Endodermal cell (in vitro differentiated cells): ENCODE data around the gene HSF4. TPM values are rescaled to one million over a fixed set of nuclear protein-coding genes. Genes with fewer than 3 reads are reported as not detected.

Experiments used
- DNase-seq: peaks from one replicate; pipeline ENCODE4 v3.0.0-alpha.2; 2017
- H3K27ac ChIP-seq: 2 replicates; pipeline ENCODE4 v1.5.1; 2013; ENCODE audit warnings: mild to moderate bottlenecking, low read depth, low read length, moderate library complexity
- H3K27me3 ChIP-seq: 2 replicates; pipeline ENCODE4 v1.6.1; 2013; ENCODE audit warnings: mild to moderate bottlenecking, low read length, moderate library complexity; ENCODE audit not compliant: insufficient read depth, control insufficient read depth, poor library complexity, severe bottlenecking
- H3K36me3 ChIP-seq: 2 replicates; pipeline ENCODE4 v1.7.0; 2013; ENCODE audit warnings: mild to moderate bottlenecking, low read length, moderate library complexity; ENCODE audit not compliant: control insufficient read depth, insufficient read depth
- H3K4me1 ChIP-seq: one replicate; pipeline ENCODE4 v1.7.0; 2013; ENCODE audit warnings: low read length; ENCODE audit not compliant: control insufficient read depth, insufficient read depth
- H3K4me3 ChIP-seq: 2 replicates; pipeline ENCODE4 v1.5.1; 2013; ENCODE audit warnings: mild to moderate bottlenecking, low read length, moderate library complexity
- H3K9ac ChIP-seq: 2 replicates; pipeline ENCODE4 v1.6.1; 2013; ENCODE audit warnings: mild to moderate bottlenecking, low read length, moderate library complexity; ENCODE audit not compliant: poor library complexity, severe bottlenecking; ENCODE audit errors: extremely low read depth
- H3K9me3 ChIP-seq: 2 replicates; pipeline ENCODE4 v1.6.1; 2013; ENCODE audit warnings: mild to moderate bottlenecking, low read length, moderate library complexity; ENCODE audit not compliant: control insufficient read depth
- H3K27ac Mint-ChIP-seq: 2 replicates; pipeline ENCODE4 v1.8.0; 2020; ENCODE audit warnings: mixed read lengths
- H3K27me3 Mint-ChIP-seq: 2 replicates; pipeline ENCODE4 v1.8.0; 2021; ENCODE audit warnings: mild to moderate bottlenecking, mixed read lengths; ENCODE audit not compliant: insufficient read depth
- H3K36me3 Mint-ChIP-seq: 2 replicates; pipeline ENCODE4 v1.8.0; 2020; ENCODE audit warnings: low read depth, mixed read lengths
- H3K4me1 Mint-ChIP-seq: 2 replicates; pipeline ENCODE4 v1.8.0; 2020; ENCODE audit warnings: mixed read lengths
- H3K4me3 Mint-ChIP-seq: 2 replicates; pipeline ENCODE4 v1.8.0; 2020; ENCODE audit warnings: mild to moderate bottlenecking, moderate library complexity, mixed read lengths
- H3K9me3 Mint-ChIP-seq: 2 replicates; pipeline ENCODE4 v1.8.0; 2020; ENCODE audit warnings: mild to moderate bottlenecking, mixed read lengths
- CTCF ChIP-seq: fragments of 200-600 bp; sonication (generic); conservative IDR thresholded peaks from 2 replicates; pipeline ENCODE4 v1.5.0; 2021; ENCODE audit warnings: antibody characterized with exemption, mild to moderate bottlenecking
- WGBS, 2 experiments: methylation state at CpG; one replicate each; pipeline versions ENCODE4 v1.1.5 to v1.1.7; 2013; ENCODE audit warnings: missing lambda C conversion rate in 2 of 2, mixed read lengths in 1 of 2; ENCODE audit not compliant: insufficient coverage in 1 of 2, insufficient read length in 1 of 2; 5-methylcytosine and 5-hydroxymethylcytosine counted together
- total RNA-seq, 2 donors: library from RNA; stranded (reverse); fragmentation: NEBNext Ultra II Directional in 1 of 2; extraction: Animal tissue kit (Norgen Biotek cat#: 25700) in 1 of 2; gene quantifications; 2 replicates in 1 of 2; 3 replicates in 1 of 2; pipeline ENCODE4 v1.2.1, GENCODE V29; 2021

Gene HSF4
- total RNA-seq, 2 donors from 2014 or later = 2.0 to 6.8 TPM

- no peaks in the 10 kb centered on the region for H3K9me3 Mint-ChIP-seq
- Histone ChIP-seq H3K27me3 (peaks cover 31% of the 10 kb centered on the region), H3K36me3 (peaks cover 47% of the 10 kb centered on the region), H3K27ac (no peak overlapping the region), H3K4me3 (no peak overlapping the region), H3K9me3 (no peaks in the 10 kb centered on the region), H3K4me1 (no peaks in the 10 kb centered on the region), H3K9ac (no peak overlapping the region)
- no peak overlapping the region for H3K4me3 Mint-ChIP-seq
- peaks cover 24% of the 10 kb centered on the region for H3K27me3 Mint-ChIP-seq
- peaks cover 4% of the 10 kb centered on the region for H3K4me1 Mint-ChIP-seq
- peaks cover 50% of the 10 kb centered on the region for H3K36me3 Mint-ChIP-seq
- 92 to 93% methylated on average over 4 of the region's 4 CpGs for WGBS, 2 experiments
- no peak for TF ChIP-seq CTCF
- DNase-seq = no peak
- no peak overlapping the region for H3K27ac Mint-ChIP-seq
These were observed 17.0 kb upstream of the HSF4 start for GRCh38 chr16:67147437-67148140.

GRCh38 chr16:67148221-67148620 is 16.3 kb upstream of the HSF4 start:
- H3K36me3 ChIP-seq = peaks cover 41% of the 10 kb centered on the region
- H3K27me3 ChIP-seq = peaks cover 37% of the 10 kb centered on the region
- 100% methylated on average over 2 of the region's 2 CpGs for WGBS, 2 experiments
- H3K9me3 ChIP-seq = no peaks in the 10 kb centered on the region
- H3K9me3 Mint-ChIP-seq = no peaks in the 10 kb centered on the region
- no peak overlapping the region for H3K9ac ChIP-seq
- H3K4me3 Mint-ChIP-seq = no peak overlapping the region
- H3K27ac Mint-ChIP-seq = no peak overlapping the region
- TF ChIP-seq CTCF = no peak
- no peak overlapping the region for H3K27ac ChIP-seq
- DNase-seq = no peak
- H3K36me3 Mint-ChIP-seq = peaks cover 45% of the 10 kb centered on the region
- H3K27me3 Mint-ChIP-seq = peaks cover 30% of the 10 kb centered on the region
- no peak overlapping the region for H3K4me3 ChIP-seq
- peaks cover 4% of the 10 kb centered on the region for H3K4me1 Mint-ChIP-seq
- no peaks in the 10 kb centered on the region for H3K4me1 ChIP-seq

- H3K36me3 ChIP-seq = peaks cover 37% of the 10 kb centered on the region
- WGBS, 2 experiments = 90 to 96% methylated on average over 11 of the region's 11 CpGs
These were observed 15.8 kb upstream of the HSF4 start for GRCh38 chr16:67148656-67149275.

More at GRCh38 chr16:67148656-67149275, 15.8 kb upstream of the HSF4 start:
- Mint-ChIP-seq H3K36me3 (peaks cover 41% of the 10 kb centered on the region), H3K27ac (no peak overlapping the region), H3K9me3 (no peaks in the 10 kb centered on the region), H3K4me3 (no peak overlapping the region), H3K27me3 (peaks cover 36% of the 10 kb centered on the region), H3K4me1 (peaks cover 4% of the 10 kb centered on the region)
- no peak for TF ChIP-seq CTCF
- H3K9me3 ChIP-seq = no peaks in the 10 kb centered on the region
- no peak for DNase-seq
- H3K4me1 ChIP-seq = no peaks in the 10 kb centered on the region
- H3K9ac ChIP-seq = no peak overlapping the region
- H3K27me3 ChIP-seq = peaks cover 42% of the 10 kb centered on the region
- no peak overlapping the region for H3K27ac ChIP-seq
- no peak overlapping the region for H3K4me3 ChIP-seq
